H1 (cell line): ENCODE measurements around the gene ETFDH. TPM values are rescaled to one million over a fixed set of nuclear protein-coding genes. Genes with fewer than 3 reads are reported as not detected.

ENCODE experiments used
- BACH1 ChIP-seq: IDR thresholded peaks from 2 replicates; pipeline ENCODE4 v1.6.1; 2012; ENCODE audit warnings: low read length, improper control_type of control experiment
- JUND ChIP-seq: IDR thresholded peaks from 2 replicates; pipeline ENCODE4 v1.6.1; 2011; ENCODE audit warnings: mild to moderate bottlenecking, improper control_type of control experiment, low read length
- KDM4A ChIP-seq: IDR thresholded peaks from one replicate; pipeline ENCODE4 v1.7.1; 2012; ENCODE audit warnings: low read depth, mild to moderate bottlenecking, moderate library complexity, low read length, inconsistent platforms; ENCODE audit not compliant: severe bottlenecking
- polyA plus RNA-seq, 7 experiments: library from polyadenylated mRNA; depleted of rRNA in 3 of 7; stranded (reverse) in 5 of 7; unstranded in 2 of 7; fragments of >200 nt in 5 of 7; fragments of 200-250 nt in 2 of 7; gene quantifications; 1 replicate in 5 of 7; 2 replicates in 1 of 7; 4 replicates in 1 of 7; pipeline versions ENCODE4 v1.2.1 to v1.2.3, GENCODE V29; 2011 to 2013; ENCODE audit warnings: missing spikeins in 2 of 7, mixed read lengths in 2 of 7
- total RNA-seq: library from RNA; stranded (reverse); fragmentation: NEBNext Ultra II Directional; extraction: Animal tissue kit (Norgen Biotek cat#: 25700); gene quantifications from 2 replicates; pipeline ENCODE4 v1.2.1, GENCODE V29; 2021
- TF ChIP-seq, protein P1 (sequence below), 3 experiments: IDR thresholded peaks; 1 replicate in 2 of 3; 2 replicates in 1 of 3; pipeline versions ENCODE4 v1.5.1 to v1.6.1; 2011; ENCODE audit warnings: low read length in 3 of 3, mild to moderate bottlenecking in 3 of 3, inconsistent platforms in 2 of 3, low read depth in 1 of 3, moderate library complexity in 1 of 3; ENCODE audit not compliant: insufficient read depth in 1 of 3; ENCODE audit errors: control extremely low read depth in 1 of 3
- TF ChIP-seq, protein P2 (sequence below): IDR thresholded peaks from 2 replicates; pipeline ENCODE4 v1.6.1; 2012; ENCODE audit warnings: inconsistent platforms

The ETFDH gene
- total and polyA plus RNA-seq, 2 of the 8 experiments (the other 6 are each of a cell fraction or from before 2014, with no cell fraction given), result 11.3 to 15.7 TPM

GRCh38 chr4:158681629-158682028 is 9.5 kb downstream of the ETFDH start (continued):
- TF ChIP-seq, protein P1, sequence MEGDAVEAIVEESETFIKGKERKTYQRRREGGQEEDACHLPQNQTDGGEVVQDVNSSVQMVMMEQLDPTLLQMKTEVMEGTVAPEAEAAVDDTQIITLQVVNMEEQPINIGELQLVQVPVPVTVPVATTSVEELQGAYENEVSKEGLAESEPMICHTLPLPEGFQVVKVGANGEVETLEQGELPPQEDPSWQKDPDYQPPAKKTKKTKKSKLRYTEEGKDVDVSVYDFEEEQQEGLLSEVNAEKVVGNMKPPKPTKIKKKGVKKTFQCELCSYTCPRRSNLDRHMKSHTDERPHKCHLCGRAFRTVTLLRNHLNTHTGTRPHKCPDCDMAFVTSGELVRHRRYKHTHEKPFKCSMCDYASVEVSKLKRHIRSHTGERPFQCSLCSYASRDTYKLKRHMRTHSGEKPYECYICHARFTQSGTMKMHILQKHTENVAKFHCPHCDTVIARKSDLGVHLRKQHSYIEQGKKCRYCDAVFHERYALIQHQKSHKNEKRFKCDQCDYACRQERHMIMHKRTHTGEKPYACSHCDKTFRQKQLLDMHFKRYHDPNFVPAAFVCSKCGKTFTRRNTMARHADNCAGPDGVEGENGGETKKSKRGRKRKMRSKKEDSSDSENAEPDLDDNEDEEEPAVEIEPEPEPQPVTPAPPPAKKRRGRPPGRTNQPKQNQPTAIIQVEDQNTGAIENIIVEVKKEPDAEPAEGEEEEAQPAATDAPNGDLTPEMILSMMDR (IDR thresholded peaks at IDR 0.05; ENCODE audit: control extremely low read depth in 1 of 3, insufficient read depth in 1 of 3, low read depth in 1 of 3, low read length in 3 of 3), result no peak
- TF ChIP-seq JUND (no peak), BACH1 (no peak), KDM4A (no peak)
- TF ChIP-seq, protein P2, sequence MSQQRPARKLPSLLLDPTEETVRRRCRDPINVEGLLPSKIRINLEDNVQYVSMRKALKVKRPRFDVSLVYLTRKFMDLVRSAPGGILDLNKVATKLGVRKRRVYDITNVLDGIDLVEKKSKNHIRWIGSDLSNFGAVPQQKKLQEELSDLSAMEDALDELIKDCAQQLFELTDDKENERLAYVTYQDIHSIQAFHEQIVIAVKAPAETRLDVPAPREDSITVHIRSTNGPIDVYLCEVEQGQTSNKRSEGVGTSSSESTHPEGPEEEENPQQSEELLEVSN, result no peak
